HepG2 (cell line): ENCODE measurements around the gene LIF. TPM values are rescaled to one million over a fixed set of nuclear protein-coding genes. Genes with fewer than 3 reads are reported as not detected.
A peak's percentile ranks its signal among the peaks of the same experiment; 100 is the strongest.

ENCODE experiments used
- BCL6 ChIP-seq: IDR thresholded peaks from 2 replicates; pipeline ENCODE4 v1.6.1; 2016; ENCODE audit warnings: missing genetic modification reagents, missing compliant biosample characterization
- BCLAF1 ChIP-seq: fragments of 450-650 bp; IDR thresholded peaks from 2 replicates; pipeline ENCODE4 v1.6.1; 2017; ENCODE audit warnings: mild to moderate bottlenecking
- CC2D1A ChIP-seq: sonication (generic); formaldehyde crosslinking; IDR thresholded peaks from 2 replicates; pipeline ENCODE4 v1.8.1; 2023; ENCODE audit warnings: mild to moderate bottlenecking, missing genetic modification reagents
- CCDC6 ChIP-seq: sonication (generic); formaldehyde crosslinking; IDR thresholded peaks from 2 replicates; pipeline ENCODE4 v1.8.1; 2022; ENCODE audit warnings: mild to moderate bottlenecking, missing genetic modification reagents, moderate library complexity
- CREB1 ChIP-seq, 2 experiments: fragments of 450-650 bp in 1 of 2; IDR thresholded peaks; 2 replicates each; pipeline ENCODE4 v1.6.1; 2016 to 2017; ENCODE audit warnings: control low read depth in 1 of 2, mild to moderate bottlenecking in 1 of 2, missing compliant biosample characterization in 1 of 2, missing genetic modification characterization in 1 of 2
- E2F1 ChIP-seq: sonication (generic); formaldehyde crosslinking; IDR thresholded peaks from 2 replicates; pipeline ENCODE4 v1.5.0; 2020; ENCODE audit warnings: missing genetic modification reagents
- NFKBIZ ChIP-seq: IDR thresholded peaks from 2 replicates; pipeline ENCODE4 v1.6.1; 2018; ENCODE audit warnings: missing genetic modification reagents, missing compliant biosample characterization
- PATZ1 ChIP-seq: sonication (generic); formaldehyde crosslinking; IDR thresholded peaks from 2 replicates; pipeline ENCODE4 v1.4.0; 2020; ENCODE audit warnings: missing genetic modification reagents
- SALL1 ChIP-seq: sonication (generic); formaldehyde crosslinking; IDR thresholded peaks from 2 replicates; pipeline ENCODE4 v1.8.0; 2022; ENCODE audit warnings: mild to moderate bottlenecking, missing genetic modification reagents
- SIX1 ChIP-seq: sonication (generic); formaldehyde crosslinking; IDR thresholded peaks from 2 replicates; pipeline ENCODE4 v1.4.0; 2020; ENCODE audit warnings: missing genetic modification reagents, borderline replicate concordance
- SMYD3 ChIP-seq: sonication (generic); formaldehyde crosslinking; IDR thresholded peaks from 2 replicates; pipeline ENCODE4 v1.8.1; 2023; ENCODE audit warnings: mild to moderate bottlenecking, missing genetic modification reagents
- SP4 ChIP-seq: sonication (generic); formaldehyde crosslinking; IDR thresholded peaks from 2 replicates; pipeline ENCODE4 v1.8.1; 2023; ENCODE audit warnings: mild to moderate bottlenecking, missing genetic modification reagents
- YEATS4 ChIP-seq: sonication (generic); formaldehyde crosslinking; IDR thresholded peaks from 2 replicates; pipeline ENCODE4 v1.4.0; 2020; ENCODE audit warnings: missing genetic modification reagents, borderline replicate concordance
- ZBTB7A ChIP-seq: sonication (generic); formaldehyde crosslinking; IDR thresholded peaks from 2 replicates; pipeline ENCODE4 v1.8.0; 2022; ENCODE audit warnings: mild to moderate bottlenecking, missing genetic modification reagents
- ZFX ChIP-seq: sonication (generic); formaldehyde crosslinking; IDR thresholded peaks from 2 replicates; pipeline ENCODE4 v1.4.0; 2020; ENCODE audit warnings: mild to moderate bottlenecking, low read depth, missing genetic modification reagents, moderate library complexity
- ZNF430 ChIP-seq: sonication (generic); formaldehyde crosslinking; IDR thresholded peaks from 2 replicates; pipeline ENCODE4 v1.9.0; 2021; ENCODE audit warnings: mild to moderate bottlenecking, missing genetic modification reagents
- ZNF644 ChIP-seq: IDR thresholded peaks from 2 replicates; pipeline ENCODE4 v1.6.1; 2016; ENCODE audit warnings: low read depth
- ZNF678 ChIP-seq: sonication (generic); formaldehyde crosslinking; IDR thresholded peaks from 2 replicates; pipeline ENCODE4 v1.4.0; 2020; ENCODE audit warnings: mild to moderate bottlenecking, missing genetic modification reagents
- ZNF724P ChIP-seq: sonication (generic); formaldehyde crosslinking; IDR thresholded peaks from 2 replicates; pipeline ENCODE4 v1.8.0; 2022; ENCODE audit warnings: missing genetic modification reagents, borderline replicate concordance
- polyA plus RNA-seq, 8 experiments: library from polyadenylated mRNA; depleted of rRNA in 3 of 8; stranded (reverse) in 7 of 8; unstranded in 1 of 8; fragments of >200 nt; fragmentation: Illumina TruSeq in 4 of 8; extraction: Trizol in 4 of 8; gene quantifications; 2 replicates each; pipeline versions ENCODE4 v1.2.1 to v1.2.3, GENCODE V29; 2011 to 2016; ENCODE audit warnings: low read depth in 4 of 8, missing spikeins in 1 of 8, mixed read lengths in 1 of 8; ENCODE audit not compliant: insufficient read depth in 1 of 8
- total RNA-seq, 5 experiments: library from RNA; depleted of rRNA; stranded (reverse); fragments of >200 nt; fragmentation: Illumina TruSeq; extraction: Trizol; gene quantifications; 2 replicates each; pipeline ENCODE4 v1.2.3, GENCODE V29; 2016; ENCODE audit warnings: low read depth in 1 of 5

LIF gene
- total and polyA plus RNA-seq, 2 of the 13 experiments (the other 11 are each of a cell fraction or from before 2014, with no cell fraction given): 3.6 to 8.5 TPM

GRCh38 chr22:30289141-30289979, 42.8 kb upstream of the LIF start, which contains the start of gene CASTOR1 (continued):
- TF ChIP-seq BCLAF1: no peak
- TF ChIP-seq ZNF724P (CRISPR knock-in tag): no peak
- no peak for TF ChIP-seq ZNF644 (CRISPR knock-in tag)
- TF ChIP-seq ZFX (CRISPR knock-in tag): peak; percentile 75
- no peak for TF ChIP-seq SIX1
- no peak for TF ChIP-seq NFKBIZ (CRISPR knock-in tag)
- TF ChIP-seq E2F1 (CRISPR knock-in tag): 0 out of 2 replicates have a peak, but pooled peaks have one; percentile 29
- no peak for TF ChIP-seq CCDC6 (CRISPR knock-in tag)
- TF ChIP-seq ZNF430: no peak
- 0 out of 2 replicates have a peak, but pooled peaks have one; percentile 14 for TF ChIP-seq BCL6 (CRISPR knock-in tag)
- no peak; the same call in 1 of the 2 replicates for TF ChIP-seq YEATS4 (CRISPR knock-in tag)
- TF ChIP-seq SMYD3 (CRISPR knock-in tag): no peak
- TF ChIP-seq PATZ1: peak; percentile 43
- TF ChIP-seq SALL1 (CRISPR knock-in tag): no peak; the same call in none of the 2 replicates
- peak; percentile 61; the same call in 1 of the 2 replicates for TF ChIP-seq ZBTB7A (CRISPR knock-in tag)
- peak; percentile 92 for TF ChIP-seq SP4 (CRISPR knock-in tag)
- TF ChIP-seq CC2D1A: no peak
- TF ChIP-seq CREB1 (IDR thresholded peaks at IDR 0.05): 0 out of 2 replicates have a peak, but pooled peaks have one; percentile 16
- TF ChIP-seq CREB1 (CRISPR knock-in tag; IDR thresholded peaks at IDR 0.05): no peak
- no peak for TF ChIP-seq ZNF678 (CRISPR knock-in tag)
